ENCODE results near the gene ANGPT4.

- TF ChIP-seq, protein P1, sequence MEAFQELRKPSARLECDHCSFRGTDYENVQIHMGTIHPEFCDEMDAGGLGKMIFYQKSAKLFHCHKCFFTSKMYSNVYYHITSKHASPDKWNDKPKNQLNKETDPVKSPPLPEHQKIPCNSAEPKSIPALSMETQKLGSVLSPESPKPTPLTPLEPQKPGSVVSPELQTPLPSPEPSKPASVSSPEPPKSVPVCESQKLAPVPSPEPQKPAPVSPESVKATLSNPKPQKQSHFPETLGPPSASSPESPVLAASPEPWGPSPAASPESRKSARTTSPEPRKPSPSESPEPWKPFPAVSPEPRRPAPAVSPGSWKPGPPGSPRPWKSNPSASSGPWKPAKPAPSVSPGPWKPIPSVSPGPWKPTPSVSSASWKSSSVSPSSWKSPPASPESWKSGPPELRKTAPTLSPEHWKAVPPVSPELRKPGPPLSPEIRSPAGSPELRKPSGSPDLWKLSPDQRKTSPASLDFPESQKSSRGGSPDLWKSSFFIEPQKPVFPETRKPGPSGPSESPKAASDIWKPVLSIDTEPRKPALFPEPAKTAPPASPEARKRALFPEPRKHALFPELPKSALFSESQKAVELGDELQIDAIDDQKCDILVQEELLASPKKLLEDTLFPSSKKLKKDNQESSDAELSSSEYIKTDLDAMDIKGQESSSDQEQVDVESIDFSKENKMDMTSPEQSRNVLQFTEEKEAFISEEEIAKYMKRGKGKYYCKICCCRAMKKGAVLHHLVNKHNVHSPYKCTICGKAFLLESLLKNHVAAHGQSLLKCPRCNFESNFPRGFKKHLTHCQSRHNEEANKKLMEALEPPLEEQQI (IDR thresholded peaks at IDR 0.05): no peak
- TF ChIP-seq TCF7L2 (IDR thresholded peaks at IDR 0.05; ENCODE audit: low read depth, low read length): no peak
- TF ChIP-seq ZNF121 (CRISPR knock-in tag; conservative IDR thresholded peaks at IDR 0.05): no peak
- TF ChIP-seq, protein P2, sequence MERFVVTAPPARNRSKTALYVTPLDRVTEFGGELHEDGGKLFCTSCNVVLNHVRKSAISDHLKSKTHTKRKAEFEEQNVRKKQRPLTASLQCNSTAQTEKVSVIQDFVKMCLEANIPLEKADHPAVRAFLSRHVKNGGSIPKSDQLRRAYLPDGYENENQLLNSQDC (CRISPR knock-in tag; IDR thresholded peaks at IDR 0.05): no peak
- no peak for TF ChIP-seq CTCF (IDR thresholded peaks at IDR 0.05 in 2 of 3, conservative IDR thresholded peaks at IDR 0.05 in 1 of 3; ENCODE audit: insufficient read depth in 2 of 3, low read depth in 1 of 3, low read length in 3 of 3)
- no peak for TF ChIP-seq CHD4 (IDR thresholded peaks at IDR 0.05; ENCODE audit: insufficient read depth, insufficient replicate concordance, low read depth, low read length, poor library complexity, severe bottlenecking)
- no peak for TF ChIP-seq GATAD2B (IDR thresholded peaks at IDR 0.05; ENCODE audit: borderline replicate concordance)
- no peak for TF ChIP-seq EZH2 (IDR thresholded peaks at IDR 0.05; ENCODE audit: borderline replicate concordance, low read depth, low read length)
- no peak for TF ChIP-seq SMARCB1 (IDR thresholded peaks at IDR 0.05; ENCODE audit: insufficient read length, low read depth)
- TF ChIP-seq, protein P3, sequence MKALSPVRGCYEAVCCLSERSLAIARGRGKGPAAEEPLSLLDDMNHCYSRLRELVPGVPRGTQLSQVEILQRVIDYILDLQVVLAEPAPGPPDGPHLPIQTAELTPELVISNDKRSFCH (CRISPR knock-in tag; IDR thresholded peaks at IDR 0.05): no peak
- TF ChIP-seq, protein P3 (tag; IDR thresholded peaks at IDR 0.05): no peak
- no peak for TF ChIP-seq SIN3A (IDR thresholded peaks at IDR 0.05; ENCODE audit: borderline replicate concordance in 2 of 2, control insufficient read depth in 1 of 2, low read depth in 2 of 2, low read length in 2 of 2)
Measured at GRCh38 chr20:955656-956055, 39.5 kb upstream of the ANGPT4 start.

All from K562 (cell line).